Skeletal muscle satellite cell (primary cell): Measurements from ENCODE around the gene TANGO2.

Source experiments
- H3K27me3 ChIP-seq: 2 replicates; pipeline ENCODE4 v1.7.0; 2013; ENCODE audit warnings: low read length; ENCODE audit not compliant: control insufficient read depth, insufficient read depth
- H3K36me3 ChIP-seq: 2 replicates; pipeline ENCODE4 v1.7.0; 2013; ENCODE audit warnings: mild to moderate bottlenecking, control low read depth, low read length; ENCODE audit not compliant: insufficient read depth
- H3K4me1 ChIP-seq: 2 replicates; pipeline ENCODE4 v1.7.0; 2013; ENCODE audit warnings: low read length; ENCODE audit not compliant: control insufficient read depth, insufficient read depth
- H3K4me2 ChIP-seq: 2 replicates; pipeline ENCODE4 v1.7.0; 2013; ENCODE audit warnings: mild to moderate bottlenecking, low read length
- H3K4me3 ChIP-seq: 2 replicates; pipeline ENCODE4 v1.7.0; 2013; ENCODE audit warnings: low read length
- H3K9ac ChIP-seq: 2 replicates; pipeline ENCODE4 v1.7.0; 2013; ENCODE audit warnings: mild to moderate bottlenecking, low read depth, low read length, moderate library complexity
- H3K9me3 ChIP-seq: replicated peaks from 2 replicates; pipeline ENCODE4 v1.7.0; 2013; ENCODE audit warnings: mild to moderate bottlenecking, control low read depth, low read length

The TANGO2 gene

GRCh38 chr22:20046730-20047129 lies 25.8 kb downstream of the TANGO2 start:
- Histone ChIP-seq H3K4me1 (no peaks in the 10 kb centered on the region), H3K27me3 (no peaks in the 10 kb centered on the region), H3K36me3 (peaks cover 37% of the 10 kb centered on the region), H3K4me2 (no peak overlapping the region), H3K9ac (no peak overlapping the region), H3K4me3 (no peak overlapping the region), H3K9me3 (no peaks in the 10 kb centered on the region)

- H3K9ac ChIP-seq: no peak overlapping the region
- peaks cover 52% of the 10 kb centered on the region for H3K36me3 ChIP-seq
- H3K27me3 ChIP-seq: no peaks in the 10 kb centered on the region
- no peak overlapping the region for H3K4me2 ChIP-seq
- no peak overlapping the region for H3K4me3 ChIP-seq
- no peaks in the 10 kb centered on the region for H3K9me3 ChIP-seq
- no peaks in the 10 kb centered on the region for H3K4me1 ChIP-seq
These were observed 31.0 kb downstream of the TANGO2 start for GRCh38 chr22:20051927-20052308.

GRCh38 chr22:20052309-20053259 lies 31.7 kb downstream of the TANGO2 start:
- Histone ChIP-seq H3K4me2 (no peak overlapping the region), H3K27me3 (no peaks in the 10 kb centered on the region), H3K4me3 (no peak overlapping the region), H3K4me1 (no peaks in the 10 kb centered on the region), H3K36me3 (peaks cover 54% of the 10 kb centered on the region), H3K9ac (no peak overlapping the region), H3K9me3 (no peaks in the 10 kb centered on the region)

- Histone ChIP-seq H3K4me2 (no peak overlapping the region), H3K9ac (no peak overlapping the region), H3K9me3 (no peaks in the 10 kb centered on the region), H3K27me3 (no peaks in the 10 kb centered on the region), H3K4me1 (no peaks in the 10 kb centered on the region), H3K36me3 (peaks cover 58% of the 10 kb centered on the region), H3K4me3 (no peak overlapping the region)
These were observed 32.6 kb downstream of the TANGO2 start for GRCh38 chr22:20053407-20054033.

- no peaks in the 10 kb centered on the region for H3K4me1 ChIP-seq
- H3K4me2 ChIP-seq: no peak overlapping the region
- peaks cover 55% of the 10 kb centered on the region for H3K36me3 ChIP-seq
- no peak overlapping the region for H3K4me3 ChIP-seq
- H3K27me3 ChIP-seq: no peaks in the 10 kb centered on the region
- H3K9ac ChIP-seq: no peak overlapping the region
- no peaks in the 10 kb centered on the region for H3K9me3 ChIP-seq
These were observed 33.1 kb downstream of the TANGO2 start for GRCh38 chr22:20054034-20054427.

- Histone ChIP-seq H3K4me2 (no peak overlapping the region), H3K4me3 (no peak overlapping the region), H3K9ac (no peak overlapping the region), H3K9me3 (no peaks in the 10 kb centered on the region), H3K4me1 (no peaks in the 10 kb centered on the region), H3K36me3 (peaks cover 54% of the 10 kb centered on the region), H3K27me3 (no peaks in the 10 kb centered on the region)
These were observed 33.6 kb downstream of the TANGO2 start for GRCh38 chr22:20054485-20054884.

- H3K27me3 ChIP-seq: no peaks in the 10 kb centered on the region
- H3K4me1 ChIP-seq: no peaks in the 10 kb centered on the region
- no peak overlapping the region for H3K4me2 ChIP-seq
- H3K36me3 ChIP-seq: peaks cover 54% of the 10 kb centered on the region
- no peak overlapping the region for H3K4me3 ChIP-seq
- no peaks in the 10 kb centered on the region for H3K9me3 ChIP-seq
- H3K9ac ChIP-seq: no peak overlapping the region
These were observed 34.2 kb downstream of the TANGO2 start for GRCh38 chr22:20055144-20055543.

- Histone ChIP-seq H3K9me3 (no peaks in the 10 kb centered on the region), H3K27me3 (no peaks in the 10 kb centered on the region), H3K4me3 (no peak overlapping the region), H3K36me3 (peaks cover 54% of the 10 kb centered on the region), H3K4me1 (no peaks in the 10 kb centered on the region), H3K4me2 (no peak overlapping the region), H3K9ac (no peak overlapping the region)
These were observed 34.7 kb downstream of the TANGO2 start for GRCh38 chr22:20055654-20056053.

GRCh38 chr22:20056161-20056560 lies 35.3 kb downstream of the TANGO2 start:
- H3K4me1 ChIP-seq: peaks cover 5% of the 10 kb centered on the region
- H3K9ac ChIP-seq: no peak overlapping the region
- no peak overlapping the region for H3K4me3 ChIP-seq

GRCh38 chr22:20056696-20057386 lies 35.9 kb downstream of the TANGO2 start:
- peaks cover 61% of the 10 kb centered on the region for H3K36me3 ChIP-seq
- H3K9me3 ChIP-seq: no peaks in the 10 kb centered on the region
- no peak overlapping the region for H3K4me2 ChIP-seq
- no peaks in the 10 kb centered on the region for H3K27me3 ChIP-seq
- H3K4me3 ChIP-seq: no peak overlapping the region
- H3K9ac ChIP-seq: no peak overlapping the region
- peaks cover 12% of the 10 kb centered on the region for H3K4me1 ChIP-seq

More at GRCh38 chr22:20056161-20056560, 35.3 kb downstream of the TANGO2 start:
- Histone ChIP-seq H3K9me3 (no peaks in the 10 kb centered on the region), H3K27me3 (no peaks in the 10 kb centered on the region), H3K36me3 (peaks cover 59% of the 10 kb centered on the region), H3K4me2 (no peak overlapping the region)

GRCh38 chr22:20057596-20058268 lies 36.8 kb downstream of the TANGO2 start:
- Histone ChIP-seq H3K4me1 (peaks cover 21% of the 10 kb centered on the region), H3K4me2 (no peak overlapping the region), H3K9me3 (no peaks in the 10 kb centered on the region), H3K9ac (no peak overlapping the region), H3K36me3 (peaks cover 62% of the 10 kb centered on the region), H3K27me3 (no peaks in the 10 kb centered on the region), H3K4me3 (no peak overlapping the region)
